NCI-H446 (cell line): Measurements from ENCODE around the gene CDK11B.
"Not testable (repeated sequence)": the region's sequence is repeated elsewhere in the genome, so short reads cannot be mapped to it uniquely, and the experiment has no call there.

Source experiments
- DNase-seq, 2 experiments: peaks; one replicate each; lab custom pipeline; 2025; lab: John Stamatoyannopoulos, UW

CDK11B gene

DNA sequence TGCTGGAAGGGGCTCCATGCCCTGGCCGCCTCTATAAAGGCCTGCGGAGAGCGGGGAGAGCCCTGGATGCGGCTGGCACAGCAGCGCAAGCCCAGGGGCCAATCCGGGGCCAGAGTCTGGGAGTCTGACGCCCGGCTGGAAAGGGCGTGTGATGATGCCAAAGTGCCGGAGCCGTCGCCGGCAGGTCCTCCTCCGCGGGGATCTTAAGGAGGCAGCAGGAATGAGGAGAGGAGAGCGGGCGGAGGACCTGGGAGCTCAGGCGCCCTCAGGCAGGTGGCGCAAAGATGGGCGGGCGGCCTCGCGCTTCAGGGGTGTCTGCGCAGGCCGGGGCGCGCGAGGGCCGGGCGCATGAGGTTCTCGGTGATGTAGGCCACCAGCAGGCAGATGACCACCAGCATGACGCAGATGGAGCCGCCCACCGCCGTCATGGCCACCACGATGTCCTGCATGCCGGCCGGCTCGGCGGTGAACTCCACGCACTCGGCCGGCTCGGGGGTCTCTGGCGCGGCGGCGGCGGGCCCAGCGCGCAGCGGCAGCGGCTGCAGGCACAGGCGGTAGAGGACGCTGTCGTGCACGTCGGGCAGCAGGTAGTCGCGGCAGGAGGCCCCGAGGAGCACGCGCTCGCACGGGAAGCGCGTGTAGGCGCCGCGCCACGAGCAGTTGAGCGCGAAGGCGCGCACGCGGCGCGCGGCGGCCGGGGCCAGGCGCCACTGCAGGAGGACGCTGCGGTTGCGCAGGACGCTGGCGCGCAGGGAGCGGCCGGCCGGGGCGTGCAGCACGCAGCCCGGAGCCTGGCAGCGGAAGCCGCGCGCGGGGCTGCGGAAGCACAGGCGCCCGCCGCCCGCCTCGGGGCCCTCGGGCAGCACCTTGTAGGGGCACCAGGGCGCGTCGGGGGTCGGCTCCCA, 59.5 kb downstream of the CDK11B start:
- peak; percentile 25 to 62 for DNase-seq

- no peak for DNase-seq
These were observed 60.1 kb downstream of the CDK11B start for GRCh38 chr1:1598720-1599029.

DNA sequence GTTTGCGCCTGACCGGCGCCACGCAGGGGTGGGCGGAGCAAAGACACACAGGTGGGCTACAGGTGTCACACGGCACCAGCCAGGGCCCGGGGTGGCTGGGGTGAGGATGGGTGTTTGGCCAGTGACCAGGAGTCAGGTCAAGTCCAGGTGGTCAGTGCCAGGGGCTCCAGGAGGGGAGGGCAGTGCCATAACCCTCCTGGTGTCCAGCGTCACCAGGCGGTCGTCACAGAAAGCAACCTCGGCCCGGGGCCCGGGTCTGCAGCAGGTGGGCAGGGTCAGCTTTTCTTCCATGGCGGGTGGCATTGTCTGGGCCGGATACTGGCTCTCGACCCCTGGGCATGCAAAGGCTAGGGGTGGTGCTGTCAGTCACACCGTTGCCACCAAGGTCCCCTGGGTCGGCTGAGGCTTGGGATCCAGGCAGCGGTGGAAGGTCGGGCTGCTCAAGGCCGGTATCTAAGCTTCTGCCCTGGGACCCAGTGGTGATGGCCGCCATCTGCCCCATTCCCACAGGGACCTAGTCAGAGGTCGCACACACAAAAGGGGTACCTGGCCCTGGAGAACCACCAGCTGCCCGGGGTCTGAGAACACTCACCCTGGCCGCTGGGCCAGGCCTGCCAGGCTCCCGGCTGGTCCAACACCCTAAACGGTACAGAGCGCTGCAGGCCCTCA, 60.6 kb downstream of the CDK11B start:
- DNase-seq: no peak

DNA sequence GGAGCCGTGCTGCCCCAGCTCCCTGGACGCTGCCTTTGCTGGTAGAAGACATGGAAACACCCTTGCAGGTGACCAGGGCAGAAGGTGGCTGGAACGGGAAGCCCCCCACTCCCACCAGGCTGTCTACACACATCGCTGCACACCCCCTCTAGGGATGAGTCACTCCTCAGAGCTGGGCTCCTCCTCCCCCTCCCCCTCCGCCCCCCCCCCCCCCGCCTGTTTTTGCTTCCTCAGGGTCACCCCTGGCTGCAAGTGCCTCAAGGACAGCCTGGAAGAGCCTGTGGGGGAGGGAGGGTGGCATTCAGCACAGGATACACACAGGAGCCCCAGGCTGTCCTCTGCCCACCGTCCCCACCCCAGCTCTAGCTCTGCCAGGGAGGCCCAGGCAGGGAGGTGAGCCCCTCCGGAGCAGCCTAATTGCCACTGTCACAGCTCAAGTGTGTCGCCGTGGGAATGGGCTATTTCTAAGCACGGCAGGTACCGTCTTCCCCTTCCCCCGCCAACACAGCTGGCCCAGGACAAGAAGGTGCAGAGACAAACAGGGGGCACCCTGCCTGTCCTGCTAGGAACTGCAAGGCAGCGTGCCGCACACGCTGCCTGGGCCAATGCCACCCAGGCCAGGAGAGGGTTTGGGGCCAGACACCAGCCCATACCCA, 61.4 kb downstream of the CDK11B start:
- peak in 1 of 2 experiments; percentile 44 for DNase-seq

GRCh38 chr1:1596493-1597274, 62.1 kb downstream of the CDK11B start:
- no peak for DNase-seq

DNA sequence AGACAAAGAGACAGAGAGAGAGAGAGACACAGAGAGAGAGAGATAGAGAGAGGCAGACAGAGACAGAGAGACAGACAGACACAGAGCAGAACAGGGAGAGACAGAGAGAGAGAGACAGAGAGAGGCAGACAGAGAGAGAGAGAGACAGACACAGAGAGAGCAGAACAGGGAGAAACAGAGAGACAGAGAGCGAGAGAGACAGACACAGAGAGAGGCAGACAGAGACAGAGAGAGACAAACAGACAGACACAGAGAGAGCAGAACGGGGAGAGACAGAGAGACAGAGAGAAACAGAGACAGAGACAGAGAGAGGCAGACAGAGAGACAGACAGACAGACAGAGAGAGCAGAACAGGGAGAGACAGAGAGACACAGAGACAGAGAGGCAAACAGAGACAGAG, 63.5 kb downstream of the CDK11B start:
- DNase-seq: not testable (repeated sequence)

- DNase-seq: no peak
These were observed 64.1 kb downstream of the CDK11B start for GRCh38 chr1:1594602-1595260.

DNA sequence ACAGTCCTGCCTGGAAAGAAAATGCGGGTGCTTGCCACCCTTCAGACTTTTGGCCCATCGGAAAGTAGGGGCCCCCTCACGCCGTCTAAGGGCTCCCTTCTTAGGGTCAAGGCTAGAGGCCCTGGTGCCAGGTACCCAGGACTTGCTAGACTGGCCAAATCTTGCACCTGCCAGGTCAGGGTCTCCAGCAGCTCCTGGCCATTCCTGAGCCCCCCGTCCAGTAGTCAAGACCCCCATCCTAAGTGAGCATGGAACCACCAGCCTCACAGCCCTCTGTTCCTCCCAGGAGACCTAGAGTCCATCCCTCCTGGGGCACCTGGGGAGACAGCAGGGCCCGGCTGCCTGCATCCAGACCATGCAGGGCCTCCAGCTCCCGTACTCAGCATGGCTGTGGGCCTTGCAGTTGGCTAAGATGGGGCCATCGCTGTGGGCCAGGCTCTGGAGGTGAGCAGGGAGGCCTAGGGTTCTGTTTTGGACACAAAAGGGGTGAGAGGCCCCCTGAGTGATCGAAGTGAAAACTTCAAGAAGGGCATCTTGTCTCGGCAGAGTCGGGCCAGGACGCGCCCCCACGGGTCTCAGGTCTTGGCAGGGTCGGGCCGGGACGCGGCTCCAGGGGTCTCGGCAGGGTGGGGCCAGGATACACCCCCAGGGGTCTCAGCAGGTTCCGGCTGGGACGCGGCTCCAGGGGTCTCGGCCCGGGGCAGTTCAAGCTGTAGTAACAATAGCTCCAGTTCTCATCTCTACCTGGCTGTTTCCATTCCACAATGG, 64.8 kb downstream of the CDK11B start:
- no peak for DNase-seq

DNA sequence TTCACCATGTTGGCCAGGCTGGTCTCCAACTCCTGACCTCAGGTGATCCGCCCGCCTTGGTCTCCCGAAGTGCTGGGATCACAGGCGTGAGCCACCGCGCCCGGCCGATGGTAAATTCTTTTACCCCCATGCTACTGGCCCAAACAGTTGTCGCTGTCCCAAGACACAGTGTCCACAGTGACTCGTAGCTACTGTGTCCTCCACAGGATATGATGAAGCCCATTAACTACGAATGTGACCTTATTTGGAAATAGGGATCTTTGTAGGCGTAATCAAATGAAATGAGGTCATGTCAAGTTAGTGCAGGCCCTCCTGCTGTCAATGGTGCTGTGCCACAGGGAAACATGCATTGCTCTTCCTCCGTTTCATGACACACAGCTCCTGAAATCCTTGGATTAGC, 67.4 kb downstream of the CDK11B start:
- DNase-seq: no peak
